Panc1 (cell line): Measurements from ENCODE around the gene PROM1.

ENCODE experiments used
- CTCF ChIP-seq: fragments of 450-650 bp; IDR thresholded peaks from 2 replicates; pipeline ENCODE4 v1.5.1; 2017; ENCODE audit warnings: mild to moderate bottlenecking
- POLR2AphosphoS5 ChIP-seq: IDR thresholded peaks from 2 replicates; pipeline ENCODE4 v1.6.1; 2012; ENCODE audit warnings: mild to moderate bottlenecking, low read depth, low read length, moderate library complexity
- REST ChIP-seq, 2 experiments: IDR thresholded peaks; 2 replicates each; pipeline ENCODE4 v1.6.1; 2011 to 2012; ENCODE audit warnings: low read depth in 2 of 2, control low read depth in 1 of 2, low read length in 1 of 2, mild to moderate bottlenecking in 1 of 2, moderate library complexity in 1 of 2; ENCODE audit not compliant: insufficient read depth in 1 of 2
- SIN3A ChIP-seq: IDR thresholded peaks from 2 replicates; pipeline ENCODE4 v1.6.1; 2012; ENCODE audit warnings: low read depth, mild to moderate bottlenecking, low read length, moderate library complexity, borderline replicate concordance; ENCODE audit not compliant: insufficient read depth
- TCF7L2 ChIP-seq: IDR thresholded peaks from 2 replicates; pipeline ENCODE4 v1.6.1; 2011; ENCODE audit warnings: mild to moderate bottlenecking, low read depth, low read length, inconsistent platforms

GRCh38 chr4:16029262-16029661 lies 54.6 kb downstream of the PROM1 start:
- TF ChIP-seq CTCF (no peak), POLR2AphosphoS5 (no peak), REST (IDR thresholded peaks at IDR 0.05; ENCODE audit: insufficient read depth in 1 of 2, low read depth in 2 of 2, low read length in 1 of 2) (no peak), TCF7L2 (no peak), SIN3A (no peak)
